MM.1S (cell line): Measurements from ENCODE around the gene FBH1.

ENCODE experiments used
- DNase-seq: peaks from one replicate; pipeline ENCODE4 v3.0.0-alpha.2; 2015
- H2AFZ ChIP-seq: fragments of 300-600 bp; sonication (generic); 2 replicates; pipeline ENCODE4 v1.6.0; 2016; ENCODE audit warnings: antibody characterized with exemption, low read length
- H3F3A ChIP-seq: fragments of 300-600 bp; sonication (generic); 2 replicates; pipeline ENCODE4 v1.6.1; 2016; ENCODE audit warnings: mild to moderate bottlenecking, antibody characterized with exemption, low read length, moderate library complexity, mixed read lengths; ENCODE audit not compliant: insufficient read depth
- H3K27ac ChIP-seq: fragments of 300-600 bp; sonication (generic); 2 replicates; pipeline ENCODE4 v1.5.1; 2016; ENCODE audit warnings: mild to moderate bottlenecking, low read length
- H3K27me3 ChIP-seq: fragments of 300-600 bp; sonication (generic); replicated peaks from 2 replicates; pipeline ENCODE4 v1.6.0; 2016; ENCODE audit warnings: low read length; ENCODE audit not compliant: insufficient read depth
- H3K36me3 ChIP-seq: fragments of 300-600 bp; sonication (generic); replicated peaks from 2 replicates; pipeline ENCODE4 v1.6.1; 2016; ENCODE audit warnings: mild to moderate bottlenecking, low read length, mixed read lengths; ENCODE audit not compliant: insufficient read depth
- H3K4me1 ChIP-seq: fragments of 300-600 bp; sonication (generic); 2 replicates; pipeline ENCODE4 v1.6.1; 2016; ENCODE audit warnings: low read length, mixed read lengths
- H3K4me2 ChIP-seq: fragments of 300-600 bp; sonication (generic); 2 replicates; pipeline ENCODE4 v1.6.0; 2016; ENCODE audit warnings: low read depth, low read length
- H3K4me3 ChIP-seq: fragments of 300-600 bp; sonication (generic); 2 replicates; pipeline ENCODE4 v1.5.1; 2016; ENCODE audit warnings: low read length, mixed read lengths
- H3K79me2 ChIP-seq: fragments of 300-600 bp; sonication (generic); 2 replicates; pipeline ENCODE4 v1.6.1; 2016; ENCODE audit warnings: mixed run types, low read length, mixed read lengths
- H3K9ac ChIP-seq: fragments of 300-600 bp; sonication (generic); 2 replicates; pipeline ENCODE4 v1.6.1; 2016; ENCODE audit warnings: low read length, mixed read lengths
- H3K9me2 ChIP-seq: fragments of 300-600 bp; sonication (generic); replicated peaks from 2 replicates; pipeline ENCODE4 v1.6.1; 2016; ENCODE audit warnings: mild to moderate bottlenecking, low read length, mixed read lengths; ENCODE audit not compliant: insufficient read depth
- H3K9me3 ChIP-seq: fragments of 300-600 bp; sonication (generic); replicated peaks from 2 replicates; pipeline ENCODE4 v1.6.1; 2016; ENCODE audit warnings: mild to moderate bottlenecking, low read length, mixed read lengths; ENCODE audit not compliant: insufficient read depth
- H4K20me1 ChIP-seq: fragments of 300-600 bp; sonication (generic); 2 replicates; pipeline ENCODE4 v1.6.1; 2016; ENCODE audit warnings: mild to moderate bottlenecking, low read length, moderate library complexity, mixed read lengths; ENCODE audit not compliant: insufficient read depth
- CTCF ChIP-seq: fragments of 300-600 bp; sonication (generic); IDR thresholded peaks from 2 replicates; pipeline ENCODE4 v1.5.1; 2016; ENCODE audit warnings: antibody characterized with exemption, low read length, mixed read lengths
- EZH2 ChIP-seq: fragments of 300-600 bp; sonication (generic); optimal IDR thresholded peaks from 2 replicates; pipeline ENCODE3; 2017; ENCODE audit warnings: low read depth, mild to moderate bottlenecking, antibody characterized with exemption, low read length, mixed read lengths
- EZH2phosphoT487 ChIP-seq: fragments of 300-600 bp; sonication (generic); IDR thresholded peaks from 2 replicates; pipeline ENCODE4 v1.6.1; 2018; ENCODE audit warnings: antibody characterized with exemption, low read length

FBH1 gene

GRCh38 chr10:5888843-5889623 is 1.0 kb upstream of the FBH1 start:
- H3F3A ChIP-seq = peaks cover 18% of the 10 kb centered on the region
- H3K27ac ChIP-seq = peak overlapping the region; percentile 44; the same call in 1 of the 2 replicates
- H2AFZ ChIP-seq = peak overlapping the region; percentile 77
- peaks cover 66% of the 10 kb centered on the region for H3K79me2 ChIP-seq
- peak overlapping the region; percentile 96 for H3K4me2 ChIP-seq
- H4K20me1 ChIP-seq = no peaks in the 10 kb centered on the region
- peak; percentile 50 for DNase-seq
- no peaks in the 10 kb centered on the region for H3K9me2 ChIP-seq
- peak overlapping the region; percentile 89 for H3K9ac ChIP-seq
- H3K9me3 ChIP-seq = no peaks in the 10 kb centered on the region
- TF ChIP-seq EZH2phosphoT487 = no peak
- no peak; the same call in 1 of the 2 replicates for TF ChIP-seq CTCF
- TF ChIP-seq EZH2 = no peak
- H3K4me1 ChIP-seq = peaks cover 41% of the 10 kb centered on the region
- no peaks in the 10 kb centered on the region for H3K27me3 ChIP-seq
- H3K4me3 ChIP-seq = peak overlapping the region; percentile 96
- peaks cover 9% of the 10 kb centered on the region; the same call in 1 of the 2 replicates for H3K36me3 ChIP-seq

- H2AFZ ChIP-seq = no peak overlapping the region
- peak; percentile 27 for DNase-seq
- H3F3A ChIP-seq = peaks cover 32% of the 10 kb centered on the region
- H3K9ac ChIP-seq = peak overlapping the region; percentile 82
- H3K27me3 ChIP-seq = no peaks in the 10 kb centered on the region
- no peaks in the 10 kb centered on the region for H3K9me3 ChIP-seq
- no peaks in the 10 kb centered on the region for H4K20me1 ChIP-seq
- no peaks in the 10 kb centered on the region for H3K9me2 ChIP-seq
- peak overlapping the region; percentile 79 for H3K4me3 ChIP-seq
- H3K79me2 ChIP-seq = peaks cover 75% of the 10 kb centered on the region
- H3K4me1 ChIP-seq = peaks cover 54% of the 10 kb centered on the region
- peaks cover 9% of the 10 kb centered on the region; the same call in 1 of the 2 replicates for H3K36me3 ChIP-seq
- TF ChIP-seq EZH2 (no peak), CTCF (no peak), EZH2phosphoT487 (no peak)
- peak overlapping the region; percentile 55 for H3K27ac ChIP-seq
- peak overlapping the region; percentile 98 for H3K4me2 ChIP-seq
Observed at GRCh38 chr10:5890452-5890915, 441 bp downstream of the FBH1 start.

- Histone ChIP-seq H3K27me3 (no peaks in the 10 kb centered on the region), H4K20me1 (no peaks in the 10 kb centered on the region), H3K4me2 (peak overlapping the region; percentile 98), H2AFZ (no peak overlapping the region), H3F3A (peaks cover 38% of the 10 kb centered on the region), H3K27ac (peak overlapping the region; percentile 55; the same call in 1 of the 2 replicates), H3K9ac (peak overlapping the region; percentile 82), H3K9me2 (no peaks in the 10 kb centered on the region), H3K4me1 (peaks cover 57% of the 10 kb centered on the region), H3K4me3 (peak overlapping the region; percentile 79), H3K36me3 (peaks cover 4% of the 10 kb centered on the region; the same call in 1 of the 2 replicates), H3K79me2 (peaks cover 76% of the 10 kb centered on the region), H3K9me3 (no peaks in the 10 kb centered on the region)
- DNase-seq = no peak
- TF ChIP-seq EZH2phosphoT487 (no peak), EZH2 (no peak), CTCF (no peak)
Observed at GRCh38 chr10:5891009-5891408, 966 bp downstream of the FBH1 start.
